ENCODE measurements around the gene NTS.

DNA sequence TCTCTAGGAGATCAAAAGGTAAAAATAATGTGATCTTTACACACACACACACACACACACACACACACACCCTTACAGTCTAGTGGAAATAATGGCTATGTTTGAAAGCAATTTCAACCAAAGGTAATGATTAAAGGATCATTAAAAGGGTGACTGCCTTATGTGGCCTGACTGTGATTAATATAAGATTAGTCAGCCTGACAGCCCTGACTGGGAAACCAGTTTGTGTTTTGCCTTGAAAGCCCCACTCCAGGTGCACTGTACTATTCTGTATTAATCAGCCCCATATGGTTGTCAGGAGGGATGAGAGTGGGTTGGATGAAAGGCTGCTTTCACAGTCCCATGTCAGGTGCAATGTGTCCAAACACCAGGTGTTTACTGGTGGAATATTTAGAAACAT lies 48.3 kb upstream of the NTS start:
- TF ChIP-seq, protein P1, sequence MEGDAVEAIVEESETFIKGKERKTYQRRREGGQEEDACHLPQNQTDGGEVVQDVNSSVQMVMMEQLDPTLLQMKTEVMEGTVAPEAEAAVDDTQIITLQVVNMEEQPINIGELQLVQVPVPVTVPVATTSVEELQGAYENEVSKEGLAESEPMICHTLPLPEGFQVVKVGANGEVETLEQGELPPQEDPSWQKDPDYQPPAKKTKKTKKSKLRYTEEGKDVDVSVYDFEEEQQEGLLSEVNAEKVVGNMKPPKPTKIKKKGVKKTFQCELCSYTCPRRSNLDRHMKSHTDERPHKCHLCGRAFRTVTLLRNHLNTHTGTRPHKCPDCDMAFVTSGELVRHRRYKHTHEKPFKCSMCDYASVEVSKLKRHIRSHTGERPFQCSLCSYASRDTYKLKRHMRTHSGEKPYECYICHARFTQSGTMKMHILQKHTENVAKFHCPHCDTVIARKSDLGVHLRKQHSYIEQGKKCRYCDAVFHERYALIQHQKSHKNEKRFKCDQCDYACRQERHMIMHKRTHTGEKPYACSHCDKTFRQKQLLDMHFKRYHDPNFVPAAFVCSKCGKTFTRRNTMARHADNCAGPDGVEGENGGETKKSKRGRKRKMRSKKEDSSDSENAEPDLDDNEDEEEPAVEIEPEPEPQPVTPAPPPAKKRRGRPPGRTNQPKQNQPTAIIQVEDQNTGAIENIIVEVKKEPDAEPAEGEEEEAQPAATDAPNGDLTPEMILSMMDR (IDR thresholded peaks at IDR 0.05): no peak
- TF ChIP-seq ZFX (IDR thresholded peaks at IDR 0.05; ENCODE audit: borderline replicate concordance): no peak
